ENCODE measurements around the gene WSCD2.

WSCD2 gene

GRCh38 chr12:108167974-108168373, 38.9 kb downstream of the WSCD2 start:
- ATAC-seq: no peak

GRCh38 chr12:108169708-108170107, 40.6 kb downstream of the WSCD2 start:
- ATAC-seq: no peak

- ATAC-seq: no peak
Observed at GRCh38 chr12:108170164-108170563, 41.1 kb downstream of the WSCD2 start.

GRCh38 chr12:108172033-108172432, 42.9 kb downstream of the WSCD2 start:
- no peak for ATAC-seq

GRCh38 chr12:108173160-108173559, 44.1 kb downstream of the WSCD2 start:
- ATAC-seq: no peak

- ATAC-seq: no peak
Observed at GRCh38 chr12:108173892-108174291, 44.8 kb downstream of the WSCD2 start.

- no peak for ATAC-seq
Observed at GRCh38 chr12:108174641-108175040, 45.6 kb downstream of the WSCD2 start.

GRCh38 chr12:108175310-108175709, 46.2 kb downstream of the WSCD2 start:
- ATAC-seq: no peak

GRCh38 chr12:108176292-108176691, 47.2 kb downstream of the WSCD2 start:
- ATAC-seq: no peak

- no peak for ATAC-seq
Observed at GRCh38 chr12:108177131-108177530, 48.0 kb downstream of the WSCD2 start.

- no peak for ATAC-seq
Observed at GRCh38 chr12:108179305-108179704, 50.2 kb downstream of the WSCD2 start.

- ATAC-seq: no peak
Observed at GRCh38 chr12:108180255-108181094, 51.4 kb downstream of the WSCD2 start.

- no peak for ATAC-seq
Observed at GRCh38 chr12:108181095-108181454, 52.0 kb downstream of the WSCD2 start.

- no peak for ATAC-seq
Observed at GRCh38 chr12:108182096-108182495, 53.0 kb downstream of the WSCD2 start.

- no peak for ATAC-seq
Observed at GRCh38 chr12:108185002-108185401, 55.9 kb downstream of the WSCD2 start.

GRCh38 chr12:108187831-108188230, 58.7 kb downstream of the WSCD2 start:
- ATAC-seq: no peak

GRCh38 chr12:108190529-108190928, 61.4 kb downstream of the WSCD2 start:
- no peak for ATAC-seq

GRCh38 chr12:108191086-108191485, 62.0 kb downstream of the WSCD2 start:
- no peak for ATAC-seq

- ATAC-seq: no peak
Observed at GRCh38 chr12:108191938-108192337, 62.9 kb downstream of the WSCD2 start.

GRCh38 chr12:108193493-108193892, 64.4 kb downstream of the WSCD2 start:
- ATAC-seq: no peak

GRCh38 chr12:108193917-108194316, 64.8 kb downstream of the WSCD2 start:
- ATAC-seq: no peak

GRCh38 chr12:108194585-108194984, 65.5 kb downstream of the WSCD2 start:
- no peak for ATAC-seq

- ATAC-seq: no peak
Observed at GRCh38 chr12:108196319-108196718, 67.2 kb downstream of the WSCD2 start.

GRCh38 chr12:108196921-108197320, 67.8 kb downstream of the WSCD2 start:
- no peak for ATAC-seq

- ATAC-seq: no peak
Observed at GRCh38 chr12:108198043-108198442, 69.0 kb downstream of the WSCD2 start.
